Measurements from ENCODE around the gene NEK3. TPM values are rescaled to one million over a fixed set of nuclear protein-coding genes. Genes with fewer than 3 reads are reported as not detected.

The NEK3 gene
- total RNA-seq, 6 experiments from 2014 or later: 5.0 to 9.9 (median 7.8) TPM

DNA sequence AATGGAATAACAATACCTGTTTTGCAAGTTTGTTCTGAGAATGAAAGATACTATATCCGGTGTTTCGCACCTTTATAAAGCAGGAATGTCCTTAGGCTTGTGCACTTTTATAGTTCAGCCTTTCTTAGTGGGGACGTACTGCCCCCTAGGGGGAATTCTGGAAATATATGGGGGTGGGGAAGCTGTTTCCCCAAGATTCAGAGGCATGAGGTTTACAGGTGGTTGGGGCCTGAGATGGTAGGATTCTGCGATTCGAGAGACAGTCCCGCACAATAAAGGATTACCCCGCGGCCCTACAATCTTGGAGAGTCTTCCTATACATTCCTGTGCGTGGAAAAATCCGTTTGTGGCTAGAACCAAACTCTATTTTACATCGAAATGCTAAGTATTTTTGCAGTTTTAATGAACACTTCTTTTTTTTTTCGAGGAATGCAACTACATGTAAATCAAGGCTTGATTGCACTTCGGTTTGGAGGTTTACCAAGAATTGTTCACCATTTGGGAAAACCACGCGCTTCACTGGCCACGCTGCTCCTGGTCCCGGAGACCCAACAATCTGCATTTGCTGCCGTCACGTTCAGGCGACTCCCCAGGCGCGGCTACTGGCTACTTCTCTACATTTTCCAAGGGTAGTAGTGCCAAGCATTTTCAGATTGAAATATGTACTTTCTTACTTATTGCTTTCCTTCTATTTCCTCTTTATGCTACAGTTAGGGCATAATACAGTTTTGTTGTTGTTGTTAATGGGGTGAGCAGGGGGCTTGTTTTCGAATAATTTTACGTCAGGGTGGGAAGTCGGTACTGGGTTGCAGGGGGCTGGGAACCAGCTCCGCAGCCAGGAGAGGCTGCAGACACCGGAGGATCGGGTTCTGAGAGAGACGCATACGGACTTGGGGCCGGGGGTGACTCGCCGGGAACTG, 31.4 kb downstream of the NEK3 start:
- no peak overlapping the region for H3K27ac Mint-ChIP-seq
- H3K36me3 Mint-ChIP-seq (ENCODE audit: low read depth): peaks cover 16% of the 10 kb centered on the region
- H3K4me3 Mint-ChIP-seq: peak overlapping the region; percentile 89
- H3K4me1 Mint-ChIP-seq (ENCODE audit: low read depth): peaks cover 12% of the 10 kb centered on the region; the same call in 1 of the 2 replicates
- H3K9me3 Mint-ChIP-seq: no peaks in the 10 kb centered on the region
- H3K27me3 Mint-ChIP-seq (ENCODE audit: insufficient read depth): peaks cover 9% of the 10 kb centered on the region
- DNase-seq: peak; percentile 41
- TF ChIP-seq, protein P1, sequence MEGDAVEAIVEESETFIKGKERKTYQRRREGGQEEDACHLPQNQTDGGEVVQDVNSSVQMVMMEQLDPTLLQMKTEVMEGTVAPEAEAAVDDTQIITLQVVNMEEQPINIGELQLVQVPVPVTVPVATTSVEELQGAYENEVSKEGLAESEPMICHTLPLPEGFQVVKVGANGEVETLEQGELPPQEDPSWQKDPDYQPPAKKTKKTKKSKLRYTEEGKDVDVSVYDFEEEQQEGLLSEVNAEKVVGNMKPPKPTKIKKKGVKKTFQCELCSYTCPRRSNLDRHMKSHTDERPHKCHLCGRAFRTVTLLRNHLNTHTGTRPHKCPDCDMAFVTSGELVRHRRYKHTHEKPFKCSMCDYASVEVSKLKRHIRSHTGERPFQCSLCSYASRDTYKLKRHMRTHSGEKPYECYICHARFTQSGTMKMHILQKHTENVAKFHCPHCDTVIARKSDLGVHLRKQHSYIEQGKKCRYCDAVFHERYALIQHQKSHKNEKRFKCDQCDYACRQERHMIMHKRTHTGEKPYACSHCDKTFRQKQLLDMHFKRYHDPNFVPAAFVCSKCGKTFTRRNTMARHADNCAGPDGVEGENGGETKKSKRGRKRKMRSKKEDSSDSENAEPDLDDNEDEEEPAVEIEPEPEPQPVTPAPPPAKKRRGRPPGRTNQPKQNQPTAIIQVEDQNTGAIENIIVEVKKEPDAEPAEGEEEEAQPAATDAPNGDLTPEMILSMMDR (IDR thresholded peaks at IDR 0.05): peak; percentile 90

GRCh38 chr13:52127378-52127777, 32.0 kb downstream of the NEK3 start:
- Mint-ChIP-seq H3K4me3 (no peak overlapping the region), H3K27ac (no peak overlapping the region), H3K4me1 (ENCODE audit: low read depth) (peaks cover 12% of the 10 kb centered on the region; the same call in 1 of the 2 replicates), H3K9me3 (no peaks in the 10 kb centered on the region), H3K27me3 (ENCODE audit: insufficient read depth) (peaks cover 9% of the 10 kb centered on the region), H3K36me3 (ENCODE audit: low read depth) (peaks cover 16% of the 10 kb centered on the region)
- TF ChIP-seq, protein P1 (IDR thresholded peaks at IDR 0.05): no peak
- DNase-seq: no peak

GRCh38 chr13:52125547-52125946, 33.9 kb downstream of the NEK3 start:
- Mint-ChIP-seq H3K27ac (no peak overlapping the region), H3K27me3 (ENCODE audit: insufficient read depth) (peaks cover 9% of the 10 kb centered on the region), H3K4me1 (ENCODE audit: low read depth) (peaks cover 12% of the 10 kb centered on the region; the same call in 1 of the 2 replicates)

GRCh38 chr13:52118595-52118994, 40.8 kb downstream of the NEK3 start:
- DNase-seq: no peak
- H3K36me3 Mint-ChIP-seq (ENCODE audit: low read depth): no peaks in the 10 kb centered on the region
- no peaks in the 10 kb centered on the region for H3K4me1 Mint-ChIP-seq (ENCODE audit: low read depth)
- no peak overlapping the region for H3K27ac Mint-ChIP-seq
- TF ChIP-seq, protein P1 (IDR thresholded peaks at IDR 0.05): no peak
- H3K27me3 Mint-ChIP-seq (ENCODE audit: insufficient read depth): peaks cover 13% of the 10 kb centered on the region
- H3K4me3 Mint-ChIP-seq: no peak overlapping the region
- no peaks in the 10 kb centered on the region for H3K9me3 Mint-ChIP-seq

More at GRCh38 chr13:52125547-52125946, 33.9 kb downstream of the NEK3 start:
- DNase-seq: no peak
- H3K36me3 Mint-ChIP-seq (ENCODE audit: low read depth): no peaks in the 10 kb centered on the region; the same call in 1 of the 2 replicates
- TF ChIP-seq, protein P1 (IDR thresholded peaks at IDR 0.05): no peak
- no peaks in the 10 kb centered on the region for H3K9me3 Mint-ChIP-seq
- no peak overlapping the region for H3K4me3 Mint-ChIP-seq

DNA sequence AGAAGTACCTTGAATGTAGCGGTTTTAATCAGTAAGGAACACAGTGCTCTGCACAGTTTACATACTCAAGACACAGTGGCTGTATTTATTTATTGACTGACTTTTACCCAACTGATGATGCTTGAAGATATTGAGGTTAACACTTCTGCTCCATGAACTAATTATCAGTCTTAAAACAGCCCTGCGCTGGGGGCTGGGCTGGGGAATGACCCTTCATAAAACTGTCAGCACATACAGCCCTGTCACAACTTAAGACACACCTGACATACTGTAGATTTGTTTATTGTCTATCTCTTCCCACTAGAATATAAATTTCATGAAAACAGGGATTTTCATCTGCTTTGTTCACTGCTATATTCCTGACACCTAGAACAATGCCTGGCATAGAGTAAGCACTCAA, 41.3 kb downstream of the NEK3 start:
- TF ChIP-seq, protein P1 (IDR thresholded peaks at IDR 0.05): no peak
- no peak for DNase-seq
- Mint-ChIP-seq H3K9me3 (no peaks in the 10 kb centered on the region), H3K36me3 (ENCODE audit: low read depth) (no peaks in the 10 kb centered on the region), H3K4me1 (ENCODE audit: low read depth) (no peaks in the 10 kb centered on the region), H3K27me3 (ENCODE audit: insufficient read depth) (peaks cover 13% of the 10 kb centered on the region), H3K27ac (no peak overlapping the region), H3K4me3 (no peak overlapping the region)
